Spleen (tissue), 11 donors: ENCODE measurements around the gene FNDC5. TPM values are rescaled to one million over a fixed set of nuclear protein-coding genes. Genes with fewer than 3 reads are reported as not detected.
A peak's percentile ranks its signal among the peaks of the same experiment; 100 is the strongest.

Experiments used
- DNase-seq: peaks from one replicate; pipeline ENCODE4 v3.0.0-alpha.2; 2020
- H3K27ac ChIP-seq, 8 donors: fragments of 200-600 bp; sonication (generic) in 7 of 8; 1 replicate in 4 of 8; 2 replicates in 4 of 8; pipeline versions ENCODE4 v1.5.0 to v1.8.0; 2016 to 2021; ENCODE audit warnings: inconsistent platforms in 4 of 8, mild to moderate bottlenecking in 4 of 8, moderate library complexity in 1 of 8
- H3K27me3 ChIP-seq, 7 donors: fragments of 200-600 bp; sonication (generic) in 6 of 7; replicated peaks in 1 of 7; 1 replicate in 4 of 7; 2 replicates in 3 of 7; pipeline versions ENCODE4 v1.5.0 to v1.8.0; 2016 to 2021; ENCODE audit warnings: inconsistent platforms in 3 of 7, mild to moderate bottlenecking in 1 of 7
- H3K36me3 ChIP-seq, 6 donors: fragments of 200-600 bp; sonication (generic) in 5 of 6; 1 replicate in 4 of 6; 2 replicates in 2 of 6; pipeline versions ENCODE4 v1.5.0 to v1.8.0; 2016 to 2021; ENCODE audit warnings: inconsistent platforms in 2 of 6
- H3K4me1 ChIP-seq, 6 donors: fragments of 200-600 bp; sonication (generic) in 5 of 6; 1 replicate in 3 of 6; 2 replicates in 3 of 6; pipeline versions ENCODE4 v1.5.0 to v1.8.0; 2016 to 2021; ENCODE audit warnings: inconsistent platforms in 3 of 6
- H3K4me3 ChIP-seq, 8 donors: fragments of 200-600 bp; sonication (generic) in 7 of 8; 1 replicate in 4 of 8; 2 replicates in 4 of 8; pipeline versions ENCODE4 v1.5.0 to v1.8.0; 2016 to 2021; ENCODE audit warnings: inconsistent platforms in 4 of 8, mild to moderate bottlenecking in 4 of 8, moderate library complexity in 2 of 8
- H3K9me3 ChIP-seq, 8 donors: fragments of 200-600 bp; sonication (generic) in 7 of 8; 1 replicate in 4 of 8; 2 replicates in 4 of 8; pipeline versions ENCODE4 v1.5.0 to v1.8.0; 2016 to 2021; ENCODE audit warnings: inconsistent platforms in 4 of 8
- POLR2A ChIP-seq, 3 donors: fragments of 450-650 bp; IDR thresholded peaks; one replicate each; pipeline ENCODE4 v1.5.1; 2017; ENCODE audit warnings: antibody characterized with exemption in 3 of 3, mild to moderate bottlenecking in 1 of 3
- POLR2AphosphoS5 ChIP-seq, 3 donors: sonication (generic); formaldehyde crosslinking; IDR thresholded peaks; one replicate each; pipeline ENCODE4 v1.5.1; 2017; ENCODE audit warnings: antibody characterized with exemption in 3 of 3
- WGBS, 5 donors: extraction: QIAGEN DNeasy Blood & Tissue Kit in 3 of 5; methylation state at CpG; one replicate each; pipeline versions ENCODE4 v1.1.5 to v1.1.7; 2013 to 2018; 5-methylcytosine and 5-hydroxymethylcytosine counted together
- intact Hi-C: fragments of 100-400 bp; cut with DNase I; formaldehyde crosslinking; loops from one replicate; pipeline ENCODE4 v1.15.0; 2023; ENCODE audit warnings: low total_unique reads
- polyA plus RNA-seq, 3 donors: library from polyadenylated mRNA; stranded (reverse); fragments of 200-250 nt; gene quantifications; one replicate each; pipeline ENCODE4 v1.2.1, GENCODE V29; 2013
- total RNA-seq, 7 donors: library from RNA; depleted of rRNA in 3 of 7; stranded (reverse); fragments of >200 nt in 3 of 7; fragmentation: NEBNext Ultra II Directional in 4 of 7; extraction: Animal tissue kit (Norgen Biotek cat#: 25700) in 4 of 7; gene quantifications; one replicate each; pipeline versions ENCODE4 v1.1.0 to v1.2.1, GENCODE V29; 2016 to 2021
- TF ChIP-seq, protein P1 (sequence below), 11 experiments: fragments of 200-600 bp in 7 of 11; fragments of 450-650 bp in 4 of 11; sonication (generic) in 4 of 11; IDR thresholded peaks in 8 of 11; conservative IDR thresholded peaks in 3 of 11; 1 replicate in 7 of 11; 2 replicates in 4 of 11; pipeline versions ENCODE4 v1.4.0 to v1.8.0; 2016 to 2021; ENCODE audit warnings: antibody characterized with exemption in 11 of 11, inconsistent platforms in 4 of 11, mild to moderate bottlenecking in 1 of 11
- donor health status: healthy with polysubstance abuse.
- donor health status: DM: no; HTN: no; CAD: no; lungs with moderate emphysema.
- donor health status: DM: no; HTN: no; CAD: no.
- donor health status: Bipolar disorder and iron deficiency.
- donor health status: healthy.
- donor health status: DM: no; HTN: no; CAD: no.
- donor health status: DM: yes; HTN: yes; CAD: no.

Gene FNDC5
- total and polyA plus RNA-seq, 10 donors = 0.30 TPM; not detected in 8

DNA sequence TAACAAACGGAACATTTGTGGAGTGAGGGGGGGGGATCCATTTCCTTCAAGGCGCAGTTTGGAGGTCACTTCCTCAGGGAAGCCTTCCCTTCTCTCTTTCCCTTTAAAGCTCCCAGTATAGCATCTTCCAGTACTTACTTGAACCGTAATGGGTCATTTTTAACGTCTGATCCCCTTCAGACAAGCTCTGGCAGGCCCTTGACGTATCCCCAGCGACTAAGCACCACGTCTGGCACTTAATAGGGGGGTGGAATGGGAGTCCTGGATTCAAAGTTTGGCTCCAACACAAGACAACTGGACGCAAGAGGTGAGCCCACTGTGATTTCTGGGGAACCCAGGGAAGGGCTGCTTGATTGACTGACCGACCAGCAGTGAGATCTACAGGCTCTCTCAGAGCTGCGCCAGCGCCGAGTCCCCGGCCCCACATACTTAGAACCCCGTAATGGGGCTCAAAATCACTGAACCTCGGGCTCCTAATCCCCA is 54.0 kb downstream of the FNDC5 start:
- intact Hi-C loops = no loop called here
- WGBS, 5 donors = 0 to 1% (median 0%) methylated on average over 13 to 15 of the region's 15 CpGs
- Histone ChIP-seq H3K36me3 (peaks cover 0 to 12% (median 0%) of the 10 kb centered on the region in 6 donors), H3K4me3 (peak overlapping the region; percentile 74 to 100 (median 98)), H3K27me3 (no peaks in the 10 kb centered on the region), H3K9me3 (no peaks in the 10 kb centered on the region), H3K4me1 (peaks cover 29 to 89% (median 64%) of the 10 kb centered on the region in 6 donors), H3K27ac (peak overlapping the region; percentile 85 to 98 (median 96))
- DNase-seq = no peak
- TF ChIP-seq POLR2AphosphoS5 (IDR thresholded peaks at IDR 0.05) (no peak), POLR2A (IDR thresholded peaks at IDR 0.05) (no peak)
- TF ChIP-seq, protein P1, sequence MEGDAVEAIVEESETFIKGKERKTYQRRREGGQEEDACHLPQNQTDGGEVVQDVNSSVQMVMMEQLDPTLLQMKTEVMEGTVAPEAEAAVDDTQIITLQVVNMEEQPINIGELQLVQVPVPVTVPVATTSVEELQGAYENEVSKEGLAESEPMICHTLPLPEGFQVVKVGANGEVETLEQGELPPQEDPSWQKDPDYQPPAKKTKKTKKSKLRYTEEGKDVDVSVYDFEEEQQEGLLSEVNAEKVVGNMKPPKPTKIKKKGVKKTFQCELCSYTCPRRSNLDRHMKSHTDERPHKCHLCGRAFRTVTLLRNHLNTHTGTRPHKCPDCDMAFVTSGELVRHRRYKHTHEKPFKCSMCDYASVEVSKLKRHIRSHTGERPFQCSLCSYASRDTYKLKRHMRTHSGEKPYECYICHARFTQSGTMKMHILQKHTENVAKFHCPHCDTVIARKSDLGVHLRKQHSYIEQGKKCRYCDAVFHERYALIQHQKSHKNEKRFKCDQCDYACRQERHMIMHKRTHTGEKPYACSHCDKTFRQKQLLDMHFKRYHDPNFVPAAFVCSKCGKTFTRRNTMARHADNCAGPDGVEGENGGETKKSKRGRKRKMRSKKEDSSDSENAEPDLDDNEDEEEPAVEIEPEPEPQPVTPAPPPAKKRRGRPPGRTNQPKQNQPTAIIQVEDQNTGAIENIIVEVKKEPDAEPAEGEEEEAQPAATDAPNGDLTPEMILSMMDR (IDR thresholded peaks at IDR 0.05 in 8 of 11, conservative IDR thresholded peaks at IDR 0.05 in 3 of 11) = no peak

DNA sequence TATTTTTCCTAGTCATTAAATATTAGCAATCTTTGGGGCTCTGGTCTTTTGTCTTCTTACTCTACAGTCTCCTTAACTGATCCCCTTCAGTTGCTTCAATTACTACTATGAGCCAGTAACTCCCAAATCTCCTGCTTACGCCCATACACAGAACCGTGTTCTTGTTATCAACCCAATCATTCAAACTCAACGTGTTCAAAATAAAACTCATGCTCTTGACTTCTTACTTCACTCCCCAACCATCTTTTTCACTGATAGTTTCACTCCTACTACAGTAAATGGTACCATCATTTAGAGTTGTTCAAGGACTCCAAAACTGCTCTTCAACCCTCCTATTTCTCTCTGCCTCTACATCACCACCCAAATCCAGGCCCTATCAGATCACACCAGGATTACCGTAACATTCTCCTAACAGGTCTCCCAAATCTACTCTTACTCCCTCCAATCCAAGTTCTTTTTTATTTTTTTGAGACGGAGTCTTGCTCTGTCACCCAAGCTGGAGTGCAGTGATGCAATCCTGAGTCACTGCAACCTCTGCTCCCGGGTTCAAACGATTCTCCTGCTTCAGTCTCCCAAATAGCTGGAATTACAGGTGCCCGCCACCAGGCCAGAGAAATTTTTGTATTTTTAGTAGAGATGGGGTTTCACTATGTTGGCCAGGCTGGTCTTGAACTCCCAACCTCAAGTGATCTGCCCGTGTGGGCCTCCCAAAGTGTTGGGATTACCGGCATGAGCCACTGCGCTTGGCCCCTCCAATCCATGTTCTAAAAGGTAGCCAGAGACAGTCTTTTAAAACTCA is 56.6 kb downstream of the FNDC5 start:
- no peak overlapping the region for H3K4me3 ChIP-seq
- no peaks in the 10 kb centered on the region for H3K27me3 ChIP-seq
- H3K36me3 ChIP-seq = peaks cover 0 to 36% (median 17%) of the 10 kb centered on the region in 6 donors
- DNase-seq = no peak
- no peaks in the 10 kb centered on the region for H3K9me3 ChIP-seq
- H3K27ac ChIP-seq = no peak overlapping the region
- peaks cover 24 to 73% (median 45%) of the 10 kb centered on the region in 6 donors for H3K4me1 ChIP-seq
- WGBS, 5 donors = 82 to 94% (median 88%) methylated on average over 11 of the region's 11 CpGs
- intact Hi-C loops = no loop called here
- TF ChIP-seq POLR2A (IDR thresholded peaks at IDR 0.05) (no peak), POLR2AphosphoS5 (IDR thresholded peaks at IDR 0.05) (no peak)
- TF ChIP-seq, protein P1 (IDR thresholded peaks at IDR 0.05 in 8 of 11, conservative IDR thresholded peaks at IDR 0.05 in 3 of 11) = no peak

Other genes with a start within 250 kb of the FNDC5 start
- gene ZBTB8OS, start 220.4 kb downstream of the FNDC5 start, total RNA-seq = 10 to 100 TPM; 26.7 to 46.2 (median 35.4) TPM
- gene ZBTB8OS, start 220.4 kb downstream of the FNDC5 start, polyA plus RNA-seq = 10 to 100 TPM; 52.9 to 70.5 (median 53.1) TPM
- gene RBBP4, start 219.7 kb downstream of the FNDC5 start, total RNA-seq = 100 to 1,000 TPM; 122 to 181 (median 158) TPM
- 10 to 100 TPM; 42.4 to 74.1 (median 61.0) TPM for gene RBBP4, start 219.7 kb downstream of the FNDC5 start, polyA plus RNA-seq
- 1 to 10 TPM; 1.3 to 9.2 (median 6.5) TPM for gene SYNC, start 168.1 kb downstream of the FNDC5 start, total RNA-seq
- gene SYNC, start 168.1 kb downstream of the FNDC5 start, polyA plus RNA-seq = 1 to 10 TPM; 1.2 to 4.5 (median 1.7) TPM
- gene YARS1, start 53.6 kb downstream of the FNDC5 start, total RNA-seq = 100 to 1,000 TPM in 1 of 7 donors, 10 to 100 TPM in 6; 46.5 to 112 (median 60.2) TPM
- 10 to 100 TPM; 25.7 to 28.7 (median 27.8) TPM for gene YARS1, start 53.6 kb downstream of the FNDC5 start, polyA plus RNA-seq
- gene S100PBP, start 53.3 kb downstream of the FNDC5 start, total RNA-seq = 10 to 100 TPM; 44.1 to 76.3 (median 56.8) TPM
- gene S100PBP, start 53.3 kb downstream of the FNDC5 start, polyA plus RNA-seq = 10 to 100 TPM; 15.5 to 25.8 (median 17.4) TPM
- gene HPCA, start 15.6 kb upstream of the FNDC5 start, total RNA-seq = under 1 TPM in 1 of 7 donors, not detected in 6; 0.32 TPM
- under 1 TPM in 2 of 3 donors, not detected in 1; 0.29 to 0.33 TPM for gene HPCA, start 15.6 kb upstream of the FNDC5 start, polyA plus RNA-seq
- 10 to 100 TPM in 6 of 7 donors, 1 to 10 TPM in 1; 9.9 to 24.6 (median 12.5) TPM for gene TMEM54, start 30.5 kb upstream of the FNDC5 start, total RNA-seq
- gene TMEM54, start 30.5 kb upstream of the FNDC5 start, polyA plus RNA-seq = 10 to 100 TPM in 1 of 3 donors, 1 to 10 TPM in 2; 4.3 to 14.1 (median 5.6) TPM
- gene RNF19B, start 93.9 kb upstream of the FNDC5 start, total RNA-seq = 10 to 100 TPM; 20.1 to 38.4 (median 26.7) TPM
- 1 to 10 TPM; 3.6 to 9.0 (median 4.4) TPM for gene RNF19B, start 93.9 kb upstream of the FNDC5 start, polyA plus RNA-seq
- 100 to 1,000 TPM in 4 of 7 donors, 10 to 100 TPM in 3; 83.9 to 139 (median 103) TPM for gene AK2, start 166.0 kb upstream of the FNDC5 start, total RNA-seq
- gene AK2, start 166.0 kb upstream of the FNDC5 start, polyA plus RNA-seq = 10 to 100 TPM; 42.8 to 75.1 (median 74.7) TPM
- gene AZIN2, start 210.2 kb upstream of the FNDC5 start, total RNA-seq = 1 to 10 TPM; 2.8 to 8.3 (median 4.4) TPM
- 1 to 10 TPM; 1.4 to 2.0 (median 1.5) TPM for gene AZIN2, start 210.2 kb upstream of the FNDC5 start, polyA plus RNA-seq